H1 (cell line): Measurements from ENCODE around the gene TBCD. TPM values are rescaled to one million over a fixed set of nuclear protein-coding genes. Genes with fewer than 3 reads are reported as not detected.

ENCODE experiments used
- CTCF ChIA-PET: fragments of 300-600 bp; sonication (Branson Sonifier 250); formaldehyde crosslinking; loops from one replicate; lab custom pipeline; 2021; ENCODE audit not compliant: partially characterized antibody; lab: Charles Lee
- POLR2A ChIA-PET: fragments of 300-600 bp; sonication (Branson Sonifier 250); formaldehyde crosslinking; loops from one replicate; lab custom pipeline; 2021; ENCODE audit warnings: inconsistent platforms; ENCODE audit not compliant: partially characterized antibody; lab: Charles Lee
- DNase-seq, 2 experiments: peaks; one replicate each; pipeline versions ENCODE4 v3.0.0 to v3.0.0-alpha.2; 2010 to 2022; ENCODE audit warnings: low spot score in 2 of 2, low read depth in 1 of 2, mixed read lengths in 1 of 2
- FAIRE-seq: peaks from 2 replicates; lab custom pipeline; 2011; peaks lifted over from hg19 to GRCh38; lab: Jason Lieb, UNC
- H2AFZ ChIP-seq: 2 replicates; pipeline ENCODE4 v1.8.1; 2012; ENCODE audit warnings: low read length, inconsistent platforms
- H2AK5ac ChIP-seq: 2 replicates; pipeline ENCODE4 v1.6.1; 2013; ENCODE audit warnings: low read depth, low read length
- H2BK120ac ChIP-seq: replicated peaks from 2 replicates; pipeline ENCODE3; 2013; ENCODE audit warnings: low read depth, low read length, inconsistent platforms
- H2BK12ac ChIP-seq: 2 replicates; pipeline ENCODE4 v1.6.1; 2013; ENCODE audit warnings: low read depth, low read length
- H2BK15ac ChIP-seq: 2 replicates; pipeline ENCODE4 v1.6.1; 2013; ENCODE audit warnings: low read length
- H2BK20ac ChIP-seq: 2 replicates; pipeline ENCODE4 v1.6.1; 2013; ENCODE audit warnings: low read length
- H2BK5ac ChIP-seq: 2 replicates; pipeline ENCODE4 v1.6.1; 2013; ENCODE audit warnings: low read depth, low read length
- H3K14ac ChIP-seq: 2 replicates; pipeline ENCODE4 v1.6.1; 2013; ENCODE audit warnings: inconsistent platforms; ENCODE audit not compliant: insufficient read length
- H3K18ac ChIP-seq: 2 replicates; pipeline ENCODE4 v1.6.1; 2013; ENCODE audit warnings: low read length; ENCODE audit errors: extremely low read depth
- H3K23ac ChIP-seq: 2 replicates; pipeline ENCODE4 v1.6.1; 2013; ENCODE audit warnings: inconsistent platforms; ENCODE audit not compliant: insufficient read length
- H3K23me2 ChIP-seq: 2 replicates; pipeline ENCODE4 v1.6.1; 2013; ENCODE audit warnings: low read depth, low read length
- H3K27ac ChIP-seq: 2 replicates; pipeline ENCODE4 v1.6.1; 2011; ENCODE audit warnings: low read depth, low read length, inconsistent platforms
- H3K27me3 ChIP-seq, 4 experiments: replicated peaks in 1 of 4; 1 replicate in 1 of 4; 2 replicates in 3 of 4; pipeline versions ENCODE4 v1.6.1 to v1.8.1; 2011 to 2013; ENCODE audit warnings: low read length in 3 of 4, mild to moderate bottlenecking in 3 of 4, inconsistent platforms in 2 of 4, mixed read lengths in 2 of 4, moderate library complexity in 1 of 4; ENCODE audit not compliant: control insufficient read depth in 3 of 4, insufficient read depth in 3 of 4; ENCODE audit errors: extremely low read depth in 1 of 4
- H3K36me3 ChIP-seq, 4 experiments: 2 replicates each; pipeline versions ENCODE4 v1.6.1 to v1.8.1; 2011 to 2013; ENCODE audit warnings: mild to moderate bottlenecking in 4 of 4, low read length in 3 of 4, moderate library complexity in 2 of 4, control low read depth in 1 of 4, inconsistent platforms in 1 of 4; ENCODE audit not compliant: insufficient read depth in 4 of 4, control insufficient read depth in 2 of 4
- H3K4ac ChIP-seq: replicated peaks from 2 replicates; pipeline ENCODE3; 2013; ENCODE audit warnings: low read length, low read depth, mixed read lengths, inconsistent platforms; ENCODE audit not compliant: insufficient read length
- H3K4me1 ChIP-seq, 4 experiments: replicated peaks in 1 of 4; 1 replicate in 1 of 4; 2 replicates in 3 of 4; pipeline versions ENCODE4 v1.6.1 to v1.8.1; 2011 to 2013; ENCODE audit warnings: low read length in 3 of 4, inconsistent platforms in 2 of 4, mixed read lengths in 1 of 4; ENCODE audit not compliant: insufficient read depth in 4 of 4, control insufficient read depth in 3 of 4
- H3K4me2 ChIP-seq, 2 experiments: 2 replicates each; pipeline versions ENCODE4 v1.6.1 to v1.8.1; 2011 to 2013; ENCODE audit warnings: low read depth in 2 of 2, low read length in 2 of 2, control low read depth in 1 of 2, inconsistent platforms in 1 of 2, mild to moderate bottlenecking in 1 of 2; ENCODE audit not compliant: insufficient read depth in 1 of 2
- H3K4me3 ChIP-seq, 4 experiments: fragments of 200-600, 300-600 bp in 1 of 4; sonication (generic), shearing (Covaris generic), sonication (Bioruptor Twin) in 1 of 4; 2 replicates each; pipeline versions ENCODE4 v1.5.1 to v1.8.1; 2011 to 2016; ENCODE audit warnings: low read length in 4 of 4, low read depth in 3 of 4, control low read depth in 2 of 4, inconsistent platforms in 2 of 4, mild to moderate bottlenecking in 2 of 4, mixed read lengths in 1 of 4, moderate library complexity in 1 of 4; ENCODE audit not compliant: insufficient read depth in 2 of 4; ENCODE audit errors: extremely low read depth in 1 of 4
- H3K56ac ChIP-seq: replicated peaks from 2 replicates; pipeline ENCODE3; 2013; ENCODE audit warnings: low read depth, mild to moderate bottlenecking, mixed read lengths, low read length, inconsistent platforms; ENCODE audit not compliant: insufficient read length
- H3K79me1 ChIP-seq: 2 replicates; pipeline ENCODE4 v1.6.1; 2013; ENCODE audit warnings: low read depth, low read length, control low read depth
- H3K79me2 ChIP-seq, 2 experiments: 2 replicates each; pipeline versions ENCODE4 v1.6.1 to v1.8.1; 2012 to 2013; ENCODE audit warnings: low read length in 2 of 2, mild to moderate bottlenecking in 2 of 2, inconsistent platforms in 1 of 2; ENCODE audit not compliant: insufficient read depth in 2 of 2, control insufficient read depth in 1 of 2
- H3K9ac ChIP-seq, 4 experiments: replicated peaks in 1 of 4; 1 replicate in 1 of 4; 2 replicates in 3 of 4; pipeline versions ENCODE4 v1.6.1 to v1.8.1; 2011 to 2013; ENCODE audit warnings: low read depth in 3 of 4, low read length in 3 of 4, control low read depth in 2 of 4, mild to moderate bottlenecking in 2 of 4, moderate library complexity in 2 of 4, inconsistent platforms in 1 of 4; ENCODE audit errors: extremely low read depth in 1 of 4
- H3K9me3 ChIP-seq, 2 experiments: 2 replicates each; pipeline versions ENCODE4 v1.6.1 to v1.8.1; 2012 to 2013; ENCODE audit warnings: mild to moderate bottlenecking in 2 of 2, moderate library complexity in 2 of 2, control low read depth in 1 of 2, inconsistent platforms in 1 of 2, low read depth in 1 of 2, low read length in 1 of 2, mixed read lengths in 1 of 2; ENCODE audit not compliant: insufficient read depth in 2 of 2
- H4K20me1 ChIP-seq, 2 experiments: replicated peaks in 1 of 2; 2 replicates each; pipeline versions ENCODE3 to v1.8.1; 2011 to 2013; ENCODE audit warnings: inconsistent platforms in 2 of 2, low read length in 2 of 2, mild to moderate bottlenecking in 1 of 2; ENCODE audit not compliant: insufficient read depth in 2 of 2, control insufficient read depth in 1 of 2
- H4K5ac ChIP-seq: 2 replicates; pipeline ENCODE4 v1.6.1; 2013; ENCODE audit warnings: low read length, low read depth, mixed read lengths, inconsistent platforms; ENCODE audit not compliant: insufficient read length
- H4K8ac ChIP-seq: 2 replicates; pipeline ENCODE4 v1.8.0; 2013; ENCODE audit warnings: mild to moderate bottlenecking, moderate library complexity, low read length, inconsistent platforms; ENCODE audit not compliant: insufficient read depth; ENCODE audit errors: extremely low read depth
- H4K91ac ChIP-seq: replicated peaks from 2 replicates; pipeline ENCODE3; 2013; ENCODE audit warnings: low read length, mixed read lengths, inconsistent platforms; ENCODE audit not compliant: insufficient read length
- FOSL1 ChIP-seq: IDR thresholded peaks from 2 replicates; pipeline ENCODE4 v1.6.1; 2011; ENCODE audit warnings: mild to moderate bottlenecking, low read depth, low read length, moderate library complexity; ENCODE audit not compliant: insufficient read depth
- JUN ChIP-seq: IDR thresholded peaks from 2 replicates; pipeline ENCODE4 v1.6.1; 2011; ENCODE audit warnings: low read depth, mild to moderate bottlenecking, improper control_type of control experiment, low read length
- TAF1 ChIP-seq: IDR thresholded peaks from 2 replicates; pipeline ENCODE4 v1.6.1; 2011; ENCODE audit warnings: mild to moderate bottlenecking, low read depth, low read length
- WGBS, 2 experiments: shearing (Covaris generic) in 1 of 2; methylation state at CpG; one replicate each; pipeline versions ENCODE4 v1.1.6 to v1.1.7; 2013 to 2015; ENCODE audit warnings: low lambda C conversion rate in 2 of 2, mixed read lengths in 2 of 2, inconsistent platforms in 1 of 2, low coverage in 1 of 2, missing lambda C conversion rate in 1 of 2; ENCODE audit not compliant: insufficient replicate concordance in 2 of 2, insufficient coverage in 1 of 2, insufficient read length in 1 of 2; ENCODE audit errors: extremely low coverage in 1 of 2, missing lambda C conversion rate in 1 of 2; 5-methylcytosine and 5-hydroxymethylcytosine counted together
- polyA plus RNA-seq, 7 experiments: library from polyadenylated mRNA; depleted of rRNA in 3 of 7; stranded (reverse) in 5 of 7; unstranded in 2 of 7; fragments of >200 nt in 5 of 7; fragments of 200-250 nt in 2 of 7; gene quantifications; 1 replicate in 5 of 7; 2 replicates in 1 of 7; 4 replicates in 1 of 7; pipeline versions ENCODE4 v1.2.1 to v1.2.3, GENCODE V29; 2011 to 2013; ENCODE audit warnings: missing spikeins in 2 of 7, mixed read lengths in 2 of 7
- total RNA-seq: library from RNA; stranded (reverse); fragmentation: NEBNext Ultra II Directional; extraction: Animal tissue kit (Norgen Biotek cat#: 25700); gene quantifications from 2 replicates; pipeline ENCODE4 v1.2.1, GENCODE V29; 2021

TBCD gene
- total and polyA plus RNA-seq, 2 of the 8 experiments (the other 6 are each of a cell fraction or from before 2014, with no cell fraction given), result 118 to 162 TPM

DNA sequence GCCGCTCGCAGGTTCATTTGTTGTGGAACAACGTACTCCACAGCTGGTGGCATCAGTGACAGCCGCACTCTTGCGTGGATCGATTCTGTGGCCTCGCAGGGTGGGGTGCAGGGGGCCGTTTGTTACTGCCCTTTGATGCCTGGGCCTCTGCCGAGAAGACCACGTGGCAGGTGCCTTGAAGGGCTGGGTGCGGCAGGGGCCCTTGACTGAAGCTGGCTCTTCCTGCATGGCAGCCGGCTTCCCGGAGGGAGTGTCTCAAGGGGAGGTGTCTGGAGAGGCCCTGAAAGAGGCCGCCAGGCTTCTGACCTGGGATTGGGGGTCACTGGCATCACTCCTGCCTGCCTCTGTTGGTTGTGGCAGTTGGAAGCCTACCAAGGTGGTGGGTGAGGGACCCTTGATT lies 43.8 kb downstream of the TBCD start:
- Histone ChIP-seq H3K79me1 (peaks cover 22% of the 10 kb centered on the region; the same call in 1 of the 2 replicates), H3K18ac (no peak overlapping the region), H3K23me2 (no peaks in the 10 kb centered on the region), H2BK15ac (no peak overlapping the region), H4K8ac (no peak overlapping the region), H3K9ac (no peak overlapping the region), H3K4me2 (no peak overlapping the region), H3K4me3 (no peak overlapping the region), H3K4ac (no peak overlapping the region), H3K27me3 (no peaks in the 10 kb centered on the region), H3K56ac (no peak overlapping the region), H3K4me1 (no peaks in the 10 kb centered on the region), H4K5ac (no peak overlapping the region), H3K9me3 (peaks cover 7% of the 10 kb centered on the region in 2 experiments), H4K91ac (no peak overlapping the region), H3K27ac (no peak overlapping the region), H4K20me1 (peaks cover 6% of the 10 kb centered on the region in 2 experiments), H3K14ac (no peak overlapping the region), H2AK5ac (no peak overlapping the region), H2AFZ (no peak overlapping the region), H3K79me2 (peaks cover 0 to 31% of the 10 kb centered on the region in 2 experiments; a peak in 2 of 4 replicates), H3K23ac (no peak overlapping the region), H3K36me3 (peaks cover 2 to 28% (median 15%) of the 10 kb centered on the region in 4 experiments; a peak in 6 of 8 replicates), H2BK20ac (no peak overlapping the region), H2BK12ac (no peak overlapping the region), H2BK120ac (no peak overlapping the region), H2BK5ac (no peak overlapping the region; the same call in 1 of the 2 replicates)
- POLR2A ChIA-PET, result no interaction called here
- 91% methylated on average over 14 of the region's 14 CpGs; no CpG with 5 or more reads in 1 of the 2 experiments for WGBS, 2 experiments
- DNase-seq, result no peak
- TF ChIP-seq JUN (no peak), TAF1 (no peak), FOSL1 (no peak)
- FAIRE-seq, result no peak
- CTCF ChIA-PET, result interaction anchor here (1.1 to 2.1 kb wide), 2 partner anchors 10 to 14 kb away, joined by 3 to 10 read pairs; no protein-coding TSS in a partner anchor
